K562 (cell line): ENCODE results near the gene SULT2B1. TPM values are rescaled to one million over a fixed set of nuclear protein-coding genes. Genes with fewer than 3 reads are reported as not detected.
A peak's percentile ranks its signal among the peaks of the same experiment; 100 is the strongest.

Source experiments
- BCOR ChIP-seq: fragments of 450-650 bp; IDR thresholded peaks from 2 replicates; pipeline ENCODE4 v1.6.1; 2016
- BRF1 ChIP-seq: IDR thresholded peaks from 3 replicates; pipeline ENCODE4 v1.6.1; 2011; ENCODE audit warnings: borderline replicate concordance, mild to moderate bottlenecking; ENCODE audit not compliant: insufficient read length; ENCODE audit errors: extremely low read depth
- CBX8 ChIP-seq: fragments of 200-600 bp; sonication (generic); IDR thresholded peaks from 2 replicates; pipeline ENCODE4 v1.6.1; 2012; ENCODE audit warnings: borderline replicate concordance, mixed run types, low read depth, mild to moderate bottlenecking, moderate library complexity, mixed read lengths, low read length, control low read depth, inconsistent platforms; ENCODE audit not compliant: poor library complexity, severe bottlenecking; ENCODE audit errors: extremely low read depth
- IFI16 ChIP-seq: fragments of 250-450 bp; sonication (Bioruptor Pico); IDR thresholded peaks from 2 replicates; pipeline ENCODE4 v2.1.2; 2022; ENCODE audit warnings: mild to moderate bottlenecking, inconsistent platforms
- KDM2B ChIP-seq: fragments of 250-450 bp; sonication (Bioruptor Pico); IDR thresholded peaks from 2 replicates; pipeline ENCODE4 v1.8.0; 2021; ENCODE audit warnings: mild to moderate bottlenecking, moderate library complexity
- MEF2D ChIP-seq: conservative IDR thresholded peaks from 2 replicates; pipeline ENCODE4 v1.6.1; 2016; ENCODE audit warnings: low read depth, missing genetic modification characterization, missing compliant biosample characterization
- NR2C2 ChIP-seq, 2 experiments: fragments of 200-800 bp in 1 of 2; sonication (Bioruptor generic) in 1 of 2; sonication (generic) in 1 of 2; formaldehyde crosslinking in 1 of 2; IDR thresholded peaks; 2 replicates each; pipeline versions ENCODE4 v1.6.1 to v1.8.0; 2016 to 2022; ENCODE audit warnings: mild to moderate bottlenecking in 1 of 2, missing compliant biosample characterization in 1 of 2, missing genetic modification characterization in 1 of 2, missing genetic modification reagents in 1 of 2
- RBM22 ChIP-seq: fragments of 200-400 bp; formaldehyde crosslinking; IDR thresholded peaks from 2 replicates; pipeline ENCODE4 v1.6.1; 2018; ENCODE audit warnings: low read length, low read depth; ENCODE audit not compliant: poor library complexity, severe bottlenecking
- TAF15 ChIP-seq: fragments of 200-400 bp; formaldehyde crosslinking; IDR thresholded peaks from 2 replicates; pipeline ENCODE4 v1.6.1; 2017; ENCODE audit warnings: mild to moderate bottlenecking, low read depth, low read length, moderate library complexity
- ZNF175 ChIP-seq: fragments of 200-800 bp; sonication (Bioruptor generic); IDR thresholded peaks from 2 replicates; pipeline ENCODE4 v1.6.1; 2016; ENCODE audit warnings: low read depth, mild to moderate bottlenecking, missing genetic modification characterization, missing compliant biosample characterization
- ZNF668 ChIP-seq: fragments of 250-450 bp; sonication (Bioruptor Pico); IDR thresholded peaks from 2 replicates; pipeline ENCODE4 v1.8.0; 2022; ENCODE audit warnings: mild to moderate bottlenecking, inconsistent platforms
- ZSCAN32 ChIP-seq: fragments of 450-650 bp; formaldehyde crosslinking; IDR thresholded peaks from 2 replicates; pipeline ENCODE4 v1.4.0; 2020; ENCODE audit warnings: mild to moderate bottlenecking, moderate library complexity
- polyA plus RNA-seq, 8 experiments: library from polyadenylated mRNA; depleted of rRNA in 4 of 8; stranded (reverse) in 5 of 8; unstranded in 3 of 8; fragments of >200 nt; fragmentation: Nextera tagmentation in 2 of 8; fragmentation: Illumina TruSeq in 1 of 8; extraction: Ambion mirVana in 2 of 8; extraction: Trizol in 1 of 8; gene quantifications; 2 replicates each; pipeline versions ENCODE4 v1.2.1 to v1.2.3, GENCODE V29; 2011 to 2014; ENCODE audit warnings: inconsistent platforms in 1 of 8, missing spikeins in 1 of 8
- total RNA-seq, 7 experiments: library from RNA; depleted of rRNA in 6 of 7; stranded (reverse); fragments of >200 nt in 6 of 7; fragmentation: Illumina TruSeq in 2 of 7; extraction: Trizol in 2 of 7; gene quantifications; 2 replicates each; pipeline versions ENCODE4 v1.2.1 to v1.2.3, GENCODE V29; 2011 to 2021; ENCODE audit warnings: low replicate concordance in 1 of 7
- TF ChIP-seq, protein P1 (sequence below), 2 experiments: fragments of 200-800 bp in 1 of 2; sonication (Bioruptor generic) in 1 of 2; sonication (generic) in 1 of 2; formaldehyde crosslinking in 1 of 2; IDR thresholded peaks in 1 of 2; conservative IDR thresholded peaks in 1 of 2; 2 replicates each; pipeline versions ENCODE4 v1.5.0 to v1.6.1; 2016 to 2020; ENCODE audit warnings: missing compliant biosample characterization in 1 of 2, missing genetic modification characterization in 1 of 2, missing genetic modification reagents in 1 of 2
- TF ChIP-seq, protein P2 (sequence below): IDR thresholded peaks from 2 replicates; pipeline ENCODE4 v1.6.1; 2014; ENCODE audit warnings: antibody characterized with exemption
- TF ChIP-seq, protein P3 (sequence below): fragments of 250-450 bp; sonication (Bioruptor Pico); IDR thresholded peaks from 2 replicates; pipeline ENCODE4 v1.8.0; 2021; ENCODE audit warnings: mild to moderate bottlenecking, moderate library complexity
- TF ChIP-seq, protein P4 (sequence below): sonication (generic); formaldehyde crosslinking; IDR thresholded peaks from 2 replicates; pipeline ENCODE4 v1.8.0; 2022; ENCODE audit warnings: missing genetic modification reagents, mild to moderate bottlenecking, borderline replicate concordance

SULT2B1 gene
- total and polyA plus RNA-seq, 9 of the 15 experiments (the other 6 are each of a cell fraction or from before 2014, with no cell fraction given), result 0.09 to 0.62 (median 0.22) TPM; not detected in 2

DNA sequence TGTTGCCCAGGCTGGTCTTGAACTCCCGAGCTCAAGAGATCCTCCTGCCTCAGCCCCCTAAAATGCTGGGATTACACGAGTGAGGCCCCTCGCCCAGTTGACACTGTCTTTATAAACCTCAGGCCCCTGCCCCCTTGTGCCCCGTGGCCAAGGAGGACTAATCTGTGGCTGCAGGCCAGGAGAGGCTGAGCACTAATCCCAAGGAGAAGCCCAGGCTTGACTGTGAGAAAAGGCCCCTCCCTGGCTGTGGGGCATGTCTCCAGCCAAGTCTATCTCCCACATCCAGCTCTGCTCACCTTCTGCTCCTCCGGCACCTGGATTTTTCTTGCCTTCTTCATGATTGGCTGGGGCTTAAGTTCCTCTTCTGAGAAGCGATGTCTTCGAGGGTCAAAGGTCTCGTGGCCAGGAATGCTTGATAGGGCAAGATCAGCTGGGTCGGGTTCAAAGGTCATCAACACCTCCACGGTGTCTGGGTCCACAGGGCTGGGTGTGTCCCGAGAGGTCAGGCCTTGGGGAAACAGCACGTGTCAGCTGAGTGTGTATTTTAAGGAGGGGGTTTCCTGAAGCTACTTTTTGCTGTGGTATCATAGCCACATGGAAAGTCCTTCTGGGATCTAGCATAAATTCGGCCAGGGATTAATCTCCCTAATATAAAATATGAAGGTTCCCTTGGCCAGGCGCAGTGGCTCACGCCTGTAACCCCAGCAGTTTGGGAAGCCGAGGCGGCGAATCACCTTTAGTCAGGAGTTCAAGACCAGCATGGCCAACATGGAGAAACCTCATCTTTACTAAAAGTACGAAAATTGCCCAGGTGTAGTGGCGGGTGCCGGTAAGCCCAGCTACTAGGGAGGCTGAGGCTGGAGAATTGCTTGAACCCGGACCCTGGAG is 81.4 kb downstream of the SULT2B1 start (continued):
- TF ChIP-seq, protein P1, sequence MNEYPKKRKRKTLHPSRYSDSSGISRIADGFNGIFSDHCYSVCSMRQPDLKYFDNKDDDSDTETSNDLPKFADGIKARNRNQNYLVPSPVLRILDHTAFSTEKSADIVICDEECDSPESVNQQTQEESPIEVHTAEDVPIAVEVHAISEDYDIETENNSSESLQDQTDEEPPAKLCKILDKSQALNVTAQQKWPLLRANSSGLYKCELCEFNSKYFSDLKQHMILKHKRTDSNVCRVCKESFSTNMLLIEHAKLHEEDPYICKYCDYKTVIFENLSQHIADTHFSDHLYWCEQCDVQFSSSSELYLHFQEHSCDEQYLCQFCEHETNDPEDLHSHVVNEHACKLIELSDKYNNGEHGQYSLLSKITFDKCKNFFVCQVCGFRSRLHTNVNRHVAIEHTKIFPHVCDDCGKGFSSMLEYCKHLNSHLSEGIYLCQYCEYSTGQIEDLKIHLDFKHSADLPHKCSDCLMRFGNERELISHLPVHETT (CRISPR knock-in tag; conservative IDR thresholded peaks at IDR 0.05 in 1 of 2, IDR thresholded peaks at IDR 0.05 in 1 of 2), result no peak
- TF ChIP-seq, protein P2, sequence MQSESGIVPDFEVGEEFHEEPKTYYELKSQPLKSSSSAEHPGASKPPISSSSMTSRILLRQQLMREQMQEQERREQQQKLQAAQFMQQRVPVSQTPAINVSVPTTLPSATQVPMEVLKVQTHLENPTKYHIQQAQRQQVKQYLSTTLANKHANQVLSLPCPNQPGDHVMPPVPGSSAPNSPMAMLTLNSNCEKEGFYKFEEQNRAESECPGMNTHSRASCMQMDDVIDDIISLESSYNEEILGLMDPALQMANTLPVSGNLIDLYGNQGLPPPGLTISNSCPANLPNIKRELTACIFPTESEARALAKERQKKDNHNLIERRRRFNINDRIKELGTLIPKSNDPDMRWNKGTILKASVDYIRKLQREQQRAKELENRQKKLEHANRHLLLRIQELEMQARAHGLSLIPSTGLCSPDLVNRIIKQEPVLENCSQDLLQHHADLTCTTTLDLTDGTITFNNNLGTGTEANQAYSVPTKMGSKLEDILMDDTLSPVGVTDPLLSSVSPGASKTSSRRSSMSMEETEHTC, result no peak
- TF ChIP-seq CBX8, result no peak
- peak; percentile 7; the same call in 1 of the 2 replicates for TF ChIP-seq BCOR
- no peak for TF ChIP-seq IFI16
- no peak for TF ChIP-seq KDM2B (CRISPR knock-in tag)
- TF ChIP-seq BRF1, result no peak
- no peak for TF ChIP-seq ZSCAN32
- TF ChIP-seq RBM22, result no peak
- peak; percentile 97 for TF ChIP-seq NR2C2 (CRISPR knock-in tag; IDR thresholded peaks at IDR 0.05)
- TF ChIP-seq NR2C2 (tag; IDR thresholded peaks at IDR 0.05), result peak; percentile 97
- no peak for TF ChIP-seq ZNF668 (CRISPR knock-in tag)
- TF ChIP-seq, protein P3, sequence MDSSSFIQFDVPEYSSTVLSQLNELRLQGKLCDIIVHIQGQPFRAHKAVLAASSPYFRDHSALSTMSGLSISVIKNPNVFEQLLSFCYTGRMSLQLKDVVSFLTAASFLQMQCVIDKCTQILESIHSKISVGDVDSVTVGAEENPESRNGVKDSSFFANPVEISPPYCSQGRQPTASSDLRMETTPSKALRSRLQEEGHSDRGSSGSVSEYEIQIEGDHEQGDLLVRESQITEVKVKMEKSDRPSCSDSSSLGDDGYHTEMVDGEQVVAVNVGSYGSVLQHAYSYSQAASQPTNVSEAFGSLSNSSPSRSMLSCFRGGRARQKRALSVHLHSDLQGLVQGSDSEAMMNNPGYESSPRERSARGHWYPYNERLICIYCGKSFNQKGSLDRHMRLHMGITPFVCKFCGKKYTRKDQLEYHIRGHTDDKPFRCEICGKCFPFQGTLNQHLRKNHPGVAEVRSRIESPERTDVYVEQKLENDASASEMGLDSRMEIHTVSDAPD (CRISPR knock-in tag), result no peak
- TF ChIP-seq ZNF175 (CRISPR knock-in tag), result no peak
- TF ChIP-seq, protein P4, sequence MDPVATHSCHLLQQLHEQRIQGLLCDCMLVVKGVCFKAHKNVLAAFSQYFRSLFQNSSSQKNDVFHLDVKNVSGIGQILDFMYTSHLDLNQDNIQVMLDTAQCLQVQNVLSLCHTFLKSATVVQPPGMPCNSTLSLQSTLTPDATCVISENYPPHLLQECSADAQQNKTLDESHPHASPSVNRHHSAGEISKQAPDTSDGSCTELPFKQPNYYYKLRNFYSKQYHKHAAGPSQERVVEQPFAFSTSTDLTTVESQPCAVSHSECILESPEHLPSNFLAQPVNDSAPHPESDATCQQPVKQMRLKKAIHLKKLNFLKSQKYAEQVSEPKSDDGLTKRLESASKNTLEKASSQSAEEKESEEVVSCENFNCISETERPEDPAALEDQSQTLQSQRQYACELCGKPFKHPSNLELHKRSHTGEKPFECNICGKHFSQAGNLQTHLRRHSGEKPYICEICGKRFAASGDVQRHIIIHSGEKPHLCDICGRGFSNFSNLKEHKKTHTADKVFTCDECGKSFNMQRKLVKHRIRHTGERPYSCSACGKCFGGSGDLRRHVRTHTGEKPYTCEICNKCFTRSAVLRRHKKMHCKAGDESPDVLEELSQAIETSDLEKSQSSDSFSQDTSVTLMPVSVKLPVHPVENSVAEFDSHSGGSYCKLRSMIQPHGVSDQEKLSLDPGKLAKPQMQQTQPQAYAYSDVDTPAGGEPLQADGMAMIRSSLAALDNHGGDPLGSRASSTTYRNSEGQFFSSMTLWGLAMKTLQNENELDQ (CRISPR knock-in tag), result no peak
- no peak for TF ChIP-seq TAF15
- no peak for TF ChIP-seq MEF2D (tag)
